ENCODE data around the gene TFPI. TPM values are rescaled to one million over a fixed set of nuclear protein-coding genes. Genes with fewer than 3 reads are reported as not detected.

Gene TFPI
- total RNA-seq, 1 donor from 2014 or later = 735 TPM

DNA sequence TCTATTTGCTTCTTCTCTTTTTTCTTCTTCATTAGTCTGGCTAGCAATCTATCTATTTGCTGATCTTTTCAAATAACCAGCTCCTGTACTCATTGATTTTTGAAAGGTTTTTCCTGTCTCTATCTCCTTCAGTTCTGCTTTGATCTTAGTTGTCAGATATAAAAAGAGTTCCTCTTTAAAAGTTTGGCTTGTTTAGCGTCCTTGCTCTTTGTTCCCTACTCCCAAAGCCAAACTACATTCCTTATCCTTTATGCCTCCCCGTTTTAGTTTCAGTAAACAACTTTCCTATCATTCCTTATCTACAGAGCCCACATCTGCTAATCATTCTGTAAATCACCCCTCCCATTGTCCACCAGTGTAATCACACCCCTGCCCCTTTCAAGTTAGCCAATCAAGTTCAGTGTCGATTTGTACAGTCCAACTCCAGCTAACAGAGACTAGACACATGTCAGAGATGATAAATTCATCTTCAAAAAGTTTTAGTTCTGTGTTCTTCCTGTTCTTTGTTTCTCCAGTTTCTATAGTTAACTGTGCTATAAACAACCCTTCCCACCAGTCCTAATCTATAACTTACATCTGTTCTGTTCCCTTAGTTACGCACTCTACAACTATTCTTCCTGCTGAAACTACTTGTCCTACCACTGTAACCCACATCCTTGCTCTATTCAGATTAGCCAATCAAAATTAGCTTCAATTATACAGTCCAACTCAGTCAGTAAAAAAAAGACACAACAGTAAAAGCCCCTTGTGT is 44.4 kb downstream of the TFPI start:
- Mint-ChIP-seq H3K4me3 (ENCODE audit: unreplicated experiment) (peak overlapping the region; percentile 56), H3K27me3 (ENCODE audit: unreplicated experiment) (peaks cover 26% of the 10 kb centered on the region), H3K4me1 (ENCODE audit: unreplicated experiment) (peaks cover 51% of the 10 kb centered on the region), H3K9me3 (ENCODE audit: unreplicated experiment) (peaks cover 24% of the 10 kb centered on the region), H3K27ac (ENCODE audit: unreplicated experiment) (peak overlapping the region; percentile 95), H3K36me3 (ENCODE audit: low read depth, unreplicated experiment) (peaks cover 66% of the 10 kb centered on the region)
- no peak for DNase-seq (ENCODE audit: low spot score)
- TF ChIP-seq, protein P1, sequence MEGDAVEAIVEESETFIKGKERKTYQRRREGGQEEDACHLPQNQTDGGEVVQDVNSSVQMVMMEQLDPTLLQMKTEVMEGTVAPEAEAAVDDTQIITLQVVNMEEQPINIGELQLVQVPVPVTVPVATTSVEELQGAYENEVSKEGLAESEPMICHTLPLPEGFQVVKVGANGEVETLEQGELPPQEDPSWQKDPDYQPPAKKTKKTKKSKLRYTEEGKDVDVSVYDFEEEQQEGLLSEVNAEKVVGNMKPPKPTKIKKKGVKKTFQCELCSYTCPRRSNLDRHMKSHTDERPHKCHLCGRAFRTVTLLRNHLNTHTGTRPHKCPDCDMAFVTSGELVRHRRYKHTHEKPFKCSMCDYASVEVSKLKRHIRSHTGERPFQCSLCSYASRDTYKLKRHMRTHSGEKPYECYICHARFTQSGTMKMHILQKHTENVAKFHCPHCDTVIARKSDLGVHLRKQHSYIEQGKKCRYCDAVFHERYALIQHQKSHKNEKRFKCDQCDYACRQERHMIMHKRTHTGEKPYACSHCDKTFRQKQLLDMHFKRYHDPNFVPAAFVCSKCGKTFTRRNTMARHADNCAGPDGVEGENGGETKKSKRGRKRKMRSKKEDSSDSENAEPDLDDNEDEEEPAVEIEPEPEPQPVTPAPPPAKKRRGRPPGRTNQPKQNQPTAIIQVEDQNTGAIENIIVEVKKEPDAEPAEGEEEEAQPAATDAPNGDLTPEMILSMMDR (IDR thresholded peaks at IDR 0.05; ENCODE audit: unreplicated experiment) = no peak

DNA sequence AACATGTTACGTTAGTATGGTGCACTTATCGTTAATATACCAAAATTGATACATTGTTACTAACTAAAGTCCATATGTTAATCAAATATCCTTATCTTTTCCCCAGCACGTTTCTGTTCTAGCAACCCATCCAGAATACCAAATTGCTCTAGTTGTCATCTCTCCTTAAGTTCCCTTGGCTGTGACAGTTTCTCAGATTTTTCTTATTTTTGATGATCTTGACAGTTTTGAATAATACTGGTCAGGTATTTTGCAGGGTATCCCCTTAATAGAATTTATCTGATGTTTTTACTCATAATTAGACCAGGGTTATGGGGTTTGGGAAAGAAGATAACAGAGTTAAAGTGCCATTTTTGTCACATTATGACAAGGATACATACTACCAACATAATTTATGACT is 47.8 kb downstream of the TFPI start:
- peaks cover 21% of the 10 kb centered on the region for H3K9me3 Mint-ChIP-seq (ENCODE audit: unreplicated experiment)
- peaks cover 51% of the 10 kb centered on the region for H3K36me3 Mint-ChIP-seq (ENCODE audit: low read depth, unreplicated experiment)
- H3K27me3 Mint-ChIP-seq (ENCODE audit: unreplicated experiment) = peaks cover 22% of the 10 kb centered on the region
- H3K4me3 Mint-ChIP-seq (ENCODE audit: unreplicated experiment) = no peak overlapping the region
- H3K27ac Mint-ChIP-seq (ENCODE audit: unreplicated experiment) = no peak overlapping the region
- no peak for DNase-seq (ENCODE audit: low spot score)
- TF ChIP-seq, protein P1 (IDR thresholded peaks at IDR 0.05; ENCODE audit: unreplicated experiment) = no peak
- peaks cover 65% of the 10 kb centered on the region for H3K4me1 Mint-ChIP-seq (ENCODE audit: unreplicated experiment)

DNA sequence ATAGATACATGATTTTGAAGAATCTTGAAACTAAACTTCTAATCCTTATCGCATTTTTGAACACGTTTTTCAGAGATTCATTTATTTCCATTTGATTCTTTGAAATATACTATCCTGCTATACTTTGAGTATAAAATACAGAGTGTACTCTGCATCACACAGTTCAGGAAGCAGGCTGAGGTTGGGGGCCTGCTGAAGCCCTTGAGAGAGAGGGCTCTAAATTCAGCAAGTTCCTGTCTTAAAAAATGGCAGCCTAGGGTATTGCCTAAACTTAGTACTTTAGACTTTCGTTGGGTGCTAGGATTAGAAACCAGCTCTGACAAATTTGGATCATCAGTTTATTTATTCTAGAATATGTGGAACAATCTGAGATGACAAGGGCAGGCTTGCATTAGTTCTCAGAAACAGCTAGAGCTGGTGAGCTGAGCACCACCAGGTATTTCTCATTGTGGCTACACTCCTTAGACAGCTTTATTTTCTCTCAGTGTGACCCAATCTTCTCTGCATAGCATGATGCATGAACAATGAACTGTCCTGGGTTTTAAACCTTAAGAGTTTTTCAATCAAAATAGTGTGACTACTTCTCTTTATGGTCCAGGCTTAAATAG is 49.1 kb downstream of the TFPI start:
- Mint-ChIP-seq H3K36me3 (ENCODE audit: low read depth, unreplicated experiment) (peaks cover 39% of the 10 kb centered on the region), H3K27ac (ENCODE audit: unreplicated experiment) (peak overlapping the region; percentile 31), H3K9me3 (ENCODE audit: unreplicated experiment) (peaks cover 16% of the 10 kb centered on the region), H3K4me1 (ENCODE audit: unreplicated experiment) (peaks cover 64% of the 10 kb centered on the region), H3K27me3 (ENCODE audit: unreplicated experiment) (peaks cover 15% of the 10 kb centered on the region), H3K4me3 (ENCODE audit: unreplicated experiment) (no peak overlapping the region)
- no peak for DNase-seq (ENCODE audit: low spot score)
- TF ChIP-seq, protein P1 (IDR thresholded peaks at IDR 0.05; ENCODE audit: unreplicated experiment) = no peak

DNA sequence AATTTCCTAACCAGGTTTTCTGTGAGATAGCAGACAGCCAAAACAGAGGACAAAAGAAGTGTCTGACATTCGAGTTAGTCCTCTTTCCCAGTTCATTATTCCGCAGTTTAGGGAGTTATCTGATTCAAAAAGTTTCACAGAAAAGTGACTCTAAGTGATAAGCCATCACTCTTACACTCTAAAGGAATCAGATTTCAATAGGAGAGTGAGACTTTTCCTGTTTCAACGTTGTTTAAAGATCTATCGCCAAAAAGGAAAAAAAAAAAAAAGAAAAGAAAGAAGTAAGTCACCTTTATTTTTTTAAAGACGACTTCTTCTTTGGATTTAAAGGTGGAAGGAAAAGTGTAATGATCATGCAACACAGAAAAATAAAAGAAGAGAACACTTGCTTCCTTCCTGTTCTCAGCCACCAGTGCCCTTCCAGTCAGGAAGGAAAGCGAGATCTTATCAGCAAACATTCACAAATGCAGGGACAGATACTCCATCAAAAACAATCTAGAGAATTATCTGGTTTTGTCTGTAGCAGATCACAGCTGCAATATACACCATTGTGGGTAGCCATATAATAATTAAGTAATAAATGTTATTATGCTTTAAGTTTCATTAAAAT is 49.8 kb downstream of the TFPI start:
- Mint-ChIP-seq H3K27ac (ENCODE audit: unreplicated experiment) (peak overlapping the region; percentile 75), H3K9me3 (ENCODE audit: unreplicated experiment) (peaks cover 9% of the 10 kb centered on the region), H3K36me3 (ENCODE audit: low read depth, unreplicated experiment) (peaks cover 31% of the 10 kb centered on the region), H3K4me3 (ENCODE audit: unreplicated experiment) (peak overlapping the region; percentile 2), H3K4me1 (ENCODE audit: unreplicated experiment) (peaks cover 56% of the 10 kb centered on the region), H3K27me3 (ENCODE audit: unreplicated experiment) (peaks cover 8% of the 10 kb centered on the region)
- no peak for DNase-seq (ENCODE audit: low spot score)
- TF ChIP-seq, protein P1 (IDR thresholded peaks at IDR 0.05; ENCODE audit: unreplicated experiment) = no peak

DNA sequence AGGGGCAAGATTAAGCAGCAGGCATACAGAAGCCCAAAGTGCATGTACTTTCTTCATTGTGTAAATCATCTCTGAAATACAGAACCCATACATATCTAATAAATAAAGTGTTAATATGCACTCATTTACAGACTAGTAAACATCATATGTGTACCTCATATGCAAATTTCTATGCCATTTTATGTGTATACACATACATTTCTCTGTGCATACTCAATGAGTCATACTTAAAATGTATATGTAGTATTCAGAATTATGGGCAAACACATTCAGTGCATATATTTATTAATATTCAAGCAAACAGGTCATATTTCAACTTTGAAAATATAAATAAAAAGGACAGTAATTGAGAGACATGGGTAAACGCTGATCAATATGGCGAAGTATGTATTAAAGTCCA is 50.5 kb downstream of the TFPI start:
- TF ChIP-seq, protein P1 (IDR thresholded peaks at IDR 0.05; ENCODE audit: unreplicated experiment) = no peak
- Mint-ChIP-seq H3K4me1 (ENCODE audit: unreplicated experiment) (peaks cover 54% of the 10 kb centered on the region), H3K4me3 (ENCODE audit: unreplicated experiment) (peak overlapping the region; percentile 24), H3K36me3 (ENCODE audit: low read depth, unreplicated experiment) (peaks cover 24% of the 10 kb centered on the region), H3K9me3 (ENCODE audit: unreplicated experiment) (peaks cover 7% of the 10 kb centered on the region), H3K27me3 (ENCODE audit: unreplicated experiment) (peaks cover 6% of the 10 kb centered on the region), H3K27ac (ENCODE audit: unreplicated experiment) (peak overlapping the region; percentile 75)
- DNase-seq (ENCODE audit: low spot score) = no peak
